Trophoblast cell (in vitro differentiated cells and primary cell): ENCODE data around the gene TBCK.

Source experiments
- DNase-seq, 2 donors: peaks; one replicate each; pipeline ENCODE4 v3.0.0-alpha.2; 2016
- H2AFZ ChIP-seq: 2 replicates; pipeline ENCODE4 v1.6.1; 2013; ENCODE audit warnings: low read length, moderate library complexity, mild to moderate bottlenecking; ENCODE audit not compliant: insufficient read depth, poor library complexity
- H2AK5ac ChIP-seq: 2 replicates; pipeline ENCODE4 v1.6.1; 2013; ENCODE audit warnings: mild to moderate bottlenecking, low read length
- H2BK120ac ChIP-seq: 2 replicates; pipeline ENCODE4 v1.6.1; 2013; ENCODE audit warnings: low read length, mild to moderate bottlenecking, moderate library complexity; ENCODE audit not compliant: insufficient read depth, poor library complexity
- H2BK12ac ChIP-seq: 2 replicates; pipeline ENCODE4 v1.6.1; 2013; ENCODE audit warnings: mild to moderate bottlenecking, low read length, moderate library complexity
- H2BK5ac ChIP-seq: 2 replicates; pipeline ENCODE4 v1.6.1; 2013; ENCODE audit warnings: low read length, low read depth, moderate library complexity, mild to moderate bottlenecking; ENCODE audit not compliant: poor library complexity
- H3K14ac ChIP-seq: 2 replicates; pipeline ENCODE4 v1.6.1; 2013; ENCODE audit warnings: mild to moderate bottlenecking, low read length
- H3K18ac ChIP-seq: 2 replicates; pipeline ENCODE4 v1.6.1; 2013; ENCODE audit warnings: mild to moderate bottlenecking, low read length
- H3K23ac ChIP-seq: 2 replicates; pipeline ENCODE4 v1.6.1; 2013; ENCODE audit warnings: low read length
- H3K27ac ChIP-seq: 2 replicates; pipeline ENCODE4 v1.5.1; 2013; ENCODE audit warnings: low read depth, mild to moderate bottlenecking, inconsistent platforms, low read length, moderate library complexity
- H3K27me3 ChIP-seq: 2 replicates; pipeline ENCODE4 v1.6.1; 2013; ENCODE audit warnings: inconsistent platforms, mild to moderate bottlenecking, low read length, moderate library complexity; ENCODE audit not compliant: insufficient read depth
- H3K36me3 ChIP-seq, 2 experiments: 1 replicate in 1 of 2; 2 replicates in 1 of 2; pipeline ENCODE4 v1.6.1; 2013; ENCODE audit warnings: low read length in 2 of 2, mild to moderate bottlenecking in 2 of 2, moderate library complexity in 1 of 2; ENCODE audit not compliant: insufficient read depth in 2 of 2, control insufficient read depth in 1 of 2
- H3K4ac ChIP-seq: 2 replicates; pipeline ENCODE4 v1.6.1; 2013; ENCODE audit warnings: low read depth, mild to moderate bottlenecking, low read length, moderate library complexity
- H3K4me1 ChIP-seq, 2 experiments: 1 replicate in 1 of 2; 2 replicates in 1 of 2; pipeline ENCODE4 v1.6.1; 2013; ENCODE audit warnings: low read length in 2 of 2, mild to moderate bottlenecking in 2 of 2, moderate library complexity in 1 of 2; ENCODE audit not compliant: insufficient read depth in 2 of 2, control insufficient read depth in 1 of 2
- H3K4me2 ChIP-seq: 2 replicates; pipeline ENCODE4 v1.6.1; 2013; ENCODE audit warnings: inconsistent platforms, mild to moderate bottlenecking, low read length, moderate library complexity
- H3K4me3 ChIP-seq: 2 replicates; pipeline ENCODE4 v1.5.1; 2013; ENCODE audit warnings: mild to moderate bottlenecking, low read depth, low read length, inconsistent platforms
- H3K79me1 ChIP-seq: one replicate; pipeline ENCODE4 v1.6.1; 2013; ENCODE audit warnings: low read length
- H3K79me2 ChIP-seq: 2 replicates; pipeline ENCODE4 v1.6.1; 2013; ENCODE audit warnings: low read length, mild to moderate bottlenecking; ENCODE audit not compliant: control insufficient read depth, insufficient read depth, poor library complexity
- H3K9ac ChIP-seq: 2 replicates; pipeline ENCODE4 v1.6.1; 2013; ENCODE audit warnings: mild to moderate bottlenecking, low read length
- H3K9me3 ChIP-seq: 2 replicates; pipeline ENCODE4 v1.6.1; 2013; ENCODE audit warnings: low read depth, mild to moderate bottlenecking, control low read depth, inconsistent platforms, low read length; ENCODE audit not compliant: insufficient read depth
- H4K12ac ChIP-seq: 2 replicates; pipeline ENCODE4 v1.6.1; 2013; ENCODE audit warnings: low read depth, mild to moderate bottlenecking, low read length, moderate library complexity
- H4K8ac ChIP-seq: 2 replicates; pipeline ENCODE4 v1.6.1; 2013; ENCODE audit warnings: low read depth, mild to moderate bottlenecking, low read length, moderate library complexity
- H4K91ac ChIP-seq: one replicate; pipeline ENCODE4 v1.6.1; 2013; ENCODE audit warnings: low read depth, mild to moderate bottlenecking, low read length, moderate library complexity
- WGBS: extraction: QIAGEN DNeasy Blood & Tissue Kit; methylation state at CpG from one replicate; pipeline ENCODE4 v1.1.7; 2013; ENCODE audit warnings: missing lambda C conversion rate; ENCODE audit not compliant: insufficient read length, insufficient coverage; ENCODE audit errors: extremely low coverage; 5-methylcytosine and 5-hydroxymethylcytosine counted together

TBCK gene

GRCh38 chr4:106304632-106305031, 11.4 kb downstream of the TBCK start:
- no peak overlapping the region for H3K4me2 ChIP-seq
- no peak overlapping the region for H3K18ac ChIP-seq
- H4K91ac ChIP-seq = no peak overlapping the region
- H3K14ac ChIP-seq = no peak overlapping the region
- H3K4ac ChIP-seq = no peak overlapping the region
- H3K4me3 ChIP-seq = no peak overlapping the region
- no peak overlapping the region for H3K27ac ChIP-seq
- no peaks in the 10 kb centered on the region for H3K79me2 ChIP-seq
- no peaks in the 10 kb centered on the region for H3K79me1 ChIP-seq
- H2BK5ac ChIP-seq = no peak overlapping the region
- H4K8ac ChIP-seq = no peak overlapping the region
- no peak overlapping the region for H3K9ac ChIP-seq
- no peaks in the 10 kb centered on the region for H3K9me3 ChIP-seq
- H2BK12ac ChIP-seq = no peak overlapping the region
- H3K23ac ChIP-seq = no peak overlapping the region
- H2AFZ ChIP-seq = no peak overlapping the region
- H3K4me1 ChIP-seq = peaks cover 2% of the 10 kb centered on the region in 2 experiments
- no peak overlapping the region for H4K12ac ChIP-seq
- no peak overlapping the region for H2AK5ac ChIP-seq
- H3K27me3 ChIP-seq = no peaks in the 10 kb centered on the region
- DNase-seq = no peak
- H3K36me3 ChIP-seq = peaks cover 3 to 4% of the 10 kb centered on the region in 2 experiments
- no peak overlapping the region for H2BK120ac ChIP-seq

- H4K12ac ChIP-seq = no peak overlapping the region
- no peaks in the 10 kb centered on the region for H3K9me3 ChIP-seq
- no peaks in the 10 kb centered on the region for H3K79me1 ChIP-seq
- no CpG with 5 or more reads among the region's 3 CpGs for WGBS
- H3K27ac ChIP-seq = no peak overlapping the region
- no peak overlapping the region for H2AK5ac ChIP-seq
- H3K4me2 ChIP-seq = no peak overlapping the region
- no peak overlapping the region for H4K91ac ChIP-seq
- no peak overlapping the region for H2BK120ac ChIP-seq
- H3K79me2 ChIP-seq = no peaks in the 10 kb centered on the region
- no peak overlapping the region for H2BK12ac ChIP-seq
- H4K8ac ChIP-seq = no peak overlapping the region
- H3K9ac ChIP-seq = no peak overlapping the region
- no peak overlapping the region for H3K4me3 ChIP-seq
- peaks cover 3 to 4% of the 10 kb centered on the region in 2 experiments for H3K36me3 ChIP-seq
- H3K14ac ChIP-seq = no peak overlapping the region
- no peak overlapping the region for H3K18ac ChIP-seq
- no peak for DNase-seq
- peaks cover 2% of the 10 kb centered on the region in 2 experiments for H3K4me1 ChIP-seq
- no peak overlapping the region for H2AFZ ChIP-seq
- no peak overlapping the region for H3K23ac ChIP-seq
- H3K4ac ChIP-seq = no peak overlapping the region
- no peaks in the 10 kb centered on the region for H3K27me3 ChIP-seq
- no peak overlapping the region for H2BK5ac ChIP-seq
These were observed 12.3 kb downstream of the TBCK start for GRCh38 chr4:106303548-106304281.

GRCh38 chr4:106302062-106302438, 14.0 kb downstream of the TBCK start:
- Histone ChIP-seq H3K27me3 (no peaks in the 10 kb centered on the region), H3K4ac (no peak overlapping the region), H2AFZ (no peak overlapping the region), H3K4me2 (no peak overlapping the region), H3K27ac (no peak overlapping the region), H4K12ac (no peak overlapping the region), H3K79me1 (no peaks in the 10 kb centered on the region), H3K9me3 (no peaks in the 10 kb centered on the region), H4K91ac (no peak overlapping the region), H2BK5ac (no peak overlapping the region), H3K36me3 (peaks cover 3 to 4% of the 10 kb centered on the region in 2 experiments), H2BK12ac (no peak overlapping the region), H3K4me3 (no peak overlapping the region), H3K9ac (no peak overlapping the region), H3K79me2 (no peaks in the 10 kb centered on the region), H4K8ac (no peak overlapping the region), H3K23ac (no peak overlapping the region), H2AK5ac (no peak overlapping the region), H2BK120ac (no peak overlapping the region), H3K14ac (no peak overlapping the region), H3K4me1 (peaks cover 2% of the 10 kb centered on the region in 2 experiments), H3K18ac (no peak overlapping the region)
- DNase-seq = no peak
- WGBS = no CpG with 5 or more reads among the region's 4 CpGs

- H3K4me3 ChIP-seq = no peak overlapping the region
- peak in 1 of 2 donors; percentile 12 for DNase-seq
- H3K23ac ChIP-seq = no peak overlapping the region
- no peak overlapping the region for H3K27ac ChIP-seq
- H3K4me2 ChIP-seq = no peak overlapping the region
- no peak overlapping the region for H2AK5ac ChIP-seq
- H2BK120ac ChIP-seq = no peak overlapping the region
- H4K8ac ChIP-seq = no peak overlapping the region
- H3K79me1 ChIP-seq = no peaks in the 10 kb centered on the region
- WGBS = no CpG with 5 or more reads among the region's 2 CpGs
- H2BK5ac ChIP-seq = no peak overlapping the region
- H3K18ac ChIP-seq = no peak overlapping the region
- H4K12ac ChIP-seq = no peak overlapping the region
- H3K27me3 ChIP-seq = no peaks in the 10 kb centered on the region
- no peak overlapping the region for H3K9ac ChIP-seq
- no peaks in the 10 kb centered on the region for H3K9me3 ChIP-seq
- H3K4me1 ChIP-seq = peaks cover 2% of the 10 kb centered on the region in 2 experiments
- H4K91ac ChIP-seq = no peak overlapping the region
- H3K14ac ChIP-seq = no peak overlapping the region
- no peak overlapping the region for H2BK12ac ChIP-seq
- no peak overlapping the region for H2AFZ ChIP-seq
- H3K79me2 ChIP-seq = no peaks in the 10 kb centered on the region
- no peak overlapping the region for H3K4ac ChIP-seq
- H3K36me3 ChIP-seq = peaks cover 3 to 4% of the 10 kb centered on the region in 2 experiments
These were observed 14.5 kb downstream of the TBCK start for GRCh38 chr4:106301393-106302061.
